ENCODE results near the gene SYCE3.

The SYCE3 gene

GRCh38 chr22:50571264-50572175 lies 8.8 kb upstream of the SYCE3 start:
- TF ChIP-seq SPI1 (IDR thresholded peaks at IDR 0.05; ENCODE audit: low read depth, low read length) (no peak), POLR2AphosphoS5 (IDR thresholded peaks at IDR 0.05; ENCODE audit: low read depth, low read length) (no peak), POLR2A (IDR thresholded peaks at IDR 0.05; ENCODE audit: low read depth, low read length) (no peak), POU2F2 (IDR thresholded peaks at IDR 0.05; ENCODE audit: low read depth, low read length) (no peak), TAF1 (IDR thresholded peaks at IDR 0.05; ENCODE audit: low read depth, low read length) (no peak), PAX5 (IDR thresholded peaks at IDR 0.05; ENCODE audit: insufficient read depth, low read length, severe bottlenecking) (no peak)
- FAIRE-seq (no peak), DNase-seq (ENCODE audit: insufficient read length, low spot score) (no peak)

- FAIRE-seq (no peak), DNase-seq (ENCODE audit: insufficient read length, low spot score) (no peak)
- TF ChIP-seq POU2F2 (IDR thresholded peaks at IDR 0.05; ENCODE audit: low read depth, low read length) (no peak), TAF1 (IDR thresholded peaks at IDR 0.05; ENCODE audit: low read depth, low read length) (no peak), POLR2AphosphoS5 (IDR thresholded peaks at IDR 0.05; ENCODE audit: low read depth, low read length) (no peak), SPI1 (IDR thresholded peaks at IDR 0.05; ENCODE audit: low read depth, low read length) (no peak), PAX5 (IDR thresholded peaks at IDR 0.05; ENCODE audit: insufficient read depth, low read length, severe bottlenecking) (no peak)
Measured at GRCh38 chr22:50570861-50571260, 8.1 kb upstream of the SYCE3 start.

- DNase-seq (ENCODE audit: insufficient read length, low spot score) (no peak), FAIRE-seq (no peak)
- TF ChIP-seq POLR2AphosphoS5 (IDR thresholded peaks at IDR 0.05; ENCODE audit: low read depth, low read length) (no peak), POU2F2 (IDR thresholded peaks at IDR 0.05; ENCODE audit: low read depth, low read length) (no peak), SPI1 (IDR thresholded peaks at IDR 0.05; ENCODE audit: low read depth, low read length) (no peak), PAX5 (IDR thresholded peaks at IDR 0.05; ENCODE audit: insufficient read depth, low read length, severe bottlenecking) (no peak), POLR2A (IDR thresholded peaks at IDR 0.05; ENCODE audit: low read depth, low read length) (no peak), TAF1 (IDR thresholded peaks at IDR 0.05; ENCODE audit: low read depth, low read length) (no peak)
Measured at GRCh38 chr22:50569896-50570535, 7.3 kb upstream of the SYCE3 start.

DNA sequence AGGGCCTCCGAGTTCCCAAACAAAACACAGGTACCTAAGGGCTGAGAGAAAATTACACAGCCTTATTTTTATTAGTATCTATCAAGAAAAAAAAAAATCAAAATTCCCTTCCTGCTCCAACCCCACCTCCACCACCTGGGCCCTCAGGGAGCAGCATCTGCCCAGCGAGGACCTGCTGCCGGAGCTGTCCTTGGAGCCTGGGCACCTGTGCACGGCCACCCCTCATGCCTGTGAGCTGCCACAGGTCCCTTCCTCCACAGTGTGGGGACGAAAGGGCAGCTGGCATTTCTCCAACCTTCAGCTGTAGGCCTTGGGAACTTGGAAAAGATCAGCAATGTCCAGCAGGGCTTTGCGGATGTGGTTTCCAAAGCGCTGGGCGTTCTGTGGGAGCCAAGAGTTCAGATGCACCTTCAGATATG lies 6.3 kb upstream of the SYCE3 start:
- no peak for FAIRE-seq
- DNase-seq (ENCODE audit: insufficient read length, low spot score): no peak

DNA sequence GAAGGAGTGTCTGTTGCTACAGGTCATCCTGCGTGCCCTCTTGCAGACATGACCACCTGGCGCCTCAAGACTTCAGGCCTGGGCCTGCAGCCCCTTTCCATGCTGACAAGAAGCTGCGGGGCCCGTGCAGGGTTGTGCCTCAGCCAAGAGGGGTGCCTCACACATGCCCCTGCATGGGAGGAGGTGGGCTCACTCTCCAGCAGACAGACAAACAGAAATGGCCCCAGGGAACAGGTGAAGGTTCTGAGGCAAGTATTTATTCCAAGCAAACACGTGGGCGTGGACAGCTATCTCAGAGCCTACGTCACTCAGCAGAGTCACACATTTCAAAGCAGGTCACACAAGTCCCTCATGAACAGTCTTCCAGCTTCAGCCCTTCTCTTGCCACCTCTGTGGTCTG lies 5.9 kb upstream of the SYCE3 start:
- FAIRE-seq (no peak), DNase-seq (ENCODE audit: insufficient read length, low spot score) (no peak)
- TF ChIP-seq TAF1 (IDR thresholded peaks at IDR 0.05; ENCODE audit: low read depth, low read length): no peak
- TF ChIP-seq PAX5 (IDR thresholded peaks at IDR 0.05; ENCODE audit: insufficient read depth, low read length, severe bottlenecking): no peak
- no peak for TF ChIP-seq POLR2A (IDR thresholded peaks at IDR 0.05; ENCODE audit: low read depth, low read length)
- no peak for TF ChIP-seq POU2F2 (IDR thresholded peaks at IDR 0.05; ENCODE audit: low read depth, low read length)
- TF ChIP-seq POLR2AphosphoS5 (IDR thresholded peaks at IDR 0.05; ENCODE audit: low read depth, low read length): no peak
- TF ChIP-seq SPI1 (IDR thresholded peaks at IDR 0.05; ENCODE audit: low read depth, low read length): no peak

More for the DNA sequence above, 6.3 kb upstream of the SYCE3 start:
- TF ChIP-seq POU2F2 (IDR thresholded peaks at IDR 0.05; ENCODE audit: low read depth, low read length): no peak
- no peak for TF ChIP-seq POLR2AphosphoS5 (IDR thresholded peaks at IDR 0.05; ENCODE audit: low read depth, low read length)
- TF ChIP-seq POLR2A (IDR thresholded peaks at IDR 0.05; ENCODE audit: low read depth, low read length): no peak
- TF ChIP-seq PAX5 (IDR thresholded peaks at IDR 0.05; ENCODE audit: insufficient read depth, low read length, severe bottlenecking): no peak
- no peak for TF ChIP-seq TAF1 (IDR thresholded peaks at IDR 0.05; ENCODE audit: low read depth, low read length)
- no peak for TF ChIP-seq SPI1 (IDR thresholded peaks at IDR 0.05; ENCODE audit: low read depth, low read length)

- DNase-seq (ENCODE audit: insufficient read length, low spot score): no peak
- FAIRE-seq: no peak
- TF ChIP-seq SPI1 (IDR thresholded peaks at IDR 0.05; ENCODE audit: low read depth, low read length) (no peak), POU2F2 (IDR thresholded peaks at IDR 0.05; ENCODE audit: low read depth, low read length) (no peak), POLR2AphosphoS5 (IDR thresholded peaks at IDR 0.05; ENCODE audit: low read depth, low read length) (no peak), PAX5 (IDR thresholded peaks at IDR 0.05; ENCODE audit: insufficient read depth, low read length, severe bottlenecking) (no peak), POLR2A (IDR thresholded peaks at IDR 0.05; ENCODE audit: low read depth, low read length) (no peak), TAF1 (IDR thresholded peaks at IDR 0.05; ENCODE audit: low read depth, low read length) (no peak)
Measured at GRCh38 chr22:50567721-50568252, 5.1 kb upstream of the SYCE3 start.

DNA sequence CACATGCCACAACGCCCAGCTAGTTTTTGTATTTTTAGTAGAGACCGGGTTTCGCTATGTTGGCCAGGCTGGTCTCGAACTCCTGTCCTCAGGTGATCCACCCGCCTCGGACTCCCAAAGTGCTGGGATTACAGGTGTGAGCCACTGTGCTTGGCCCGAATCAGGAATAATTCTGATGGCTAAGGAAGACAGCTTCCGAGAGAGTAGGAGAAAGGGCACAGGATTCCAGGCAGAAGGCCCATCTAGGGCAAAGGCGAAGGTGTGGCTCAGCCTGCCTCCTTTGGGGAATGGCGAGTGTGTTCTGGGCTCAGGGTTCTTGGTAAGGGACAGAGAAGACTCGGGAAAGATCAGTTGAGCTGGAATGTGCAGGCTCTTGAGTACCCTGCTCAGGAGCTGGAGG lies 1.6 kb upstream of the SYCE3 start:
- DNase-seq (ENCODE audit: insufficient read length, low spot score): no peak
- FAIRE-seq: no peak
- TF ChIP-seq POLR2AphosphoS5 (IDR thresholded peaks at IDR 0.05; ENCODE audit: low read depth, low read length) (no peak), SPI1 (IDR thresholded peaks at IDR 0.05; ENCODE audit: low read depth, low read length) (no peak)

DNA sequence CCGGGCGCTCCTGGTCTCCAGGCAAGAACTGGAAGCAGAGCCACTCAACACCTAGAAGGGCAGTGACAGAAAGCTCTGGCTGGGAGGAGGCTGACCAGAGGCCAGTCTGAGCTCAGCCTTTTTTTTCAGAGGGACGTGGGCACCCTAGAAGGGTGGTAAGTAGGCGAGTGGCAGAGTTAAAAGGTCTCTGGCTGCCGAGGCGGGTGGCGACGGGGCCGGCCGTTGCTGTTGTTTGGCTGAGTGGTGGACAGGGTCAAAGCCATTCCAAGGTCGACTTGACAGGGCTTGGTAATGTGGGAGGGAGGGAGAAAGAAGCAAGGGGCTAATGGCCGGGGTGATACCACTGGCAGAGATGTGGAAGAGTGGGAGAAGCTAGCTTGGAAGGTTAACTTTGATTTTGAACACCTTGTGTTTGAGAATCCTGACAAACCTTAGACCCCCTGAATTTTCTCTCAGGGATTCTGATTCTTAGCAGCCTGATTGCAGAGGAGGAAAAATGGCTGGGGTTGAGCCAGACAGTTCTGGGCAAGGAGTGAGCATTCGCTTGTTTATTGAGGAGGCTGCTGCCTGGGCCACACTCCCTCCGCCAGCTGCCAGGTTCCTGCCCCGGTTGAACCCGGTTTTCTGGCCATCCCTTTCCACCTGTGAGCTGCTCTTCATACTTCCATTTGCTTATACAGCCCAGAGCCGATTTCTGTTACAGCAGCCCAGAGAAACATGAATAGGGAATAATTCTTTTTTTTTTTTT lies 868 bp upstream of the SYCE3 start:
- FAIRE-seq: peak; percentile 35
- DNase-seq (ENCODE audit: insufficient read length, low spot score): no peak
- TF ChIP-seq SPI1 (IDR thresholded peaks at IDR 0.05; ENCODE audit: low read depth, low read length) (no peak), POLR2A (IDR thresholded peaks at IDR 0.05; ENCODE audit: low read depth, low read length) (no peak), PAX5 (IDR thresholded peaks at IDR 0.05; ENCODE audit: insufficient read depth, low read length, severe bottlenecking) (no peak), POU2F2 (IDR thresholded peaks at IDR 0.05; ENCODE audit: low read depth, low read length) (no peak), POLR2AphosphoS5 (IDR thresholded peaks at IDR 0.05; ENCODE audit: low read depth, low read length) (no peak), TAF1 (IDR thresholded peaks at IDR 0.05; ENCODE audit: low read depth, low read length) (no peak)
